Measurements from ENCODE around the gene ZNF695.
"Not testable (repeated sequence)": the region's sequence is repeated elsewhere in the genome, so short reads cannot be mapped to it uniquely, and the experiment has no call there.

ZNF695 gene

GRCh38 chr1:247007511-247008405 is at the start of gene ZNF695:
Gene ZNF695, minus strand, starts transcription at chr1:247008057. Its CDS starts 149 bp downstream, at chr1:247007908.
- no peak for DNase-seq (ENCODE audit: low read depth, low spot score)

- DNase-seq (ENCODE audit: low read depth, low spot score), result no peak
Observed at GRCh38 chr1:247056071-247056470, 48.2 kb upstream of the ZNF695 start.

GRCh38 chr1:247054992-247055415 is 47.1 kb upstream of the ZNF695 start:
- DNase-seq (ENCODE audit: low read depth, low spot score), result no peak

GRCh38 chr1:247047702-247048101 is 39.8 kb upstream of the ZNF695 start:
- no peak for DNase-seq (ENCODE audit: low read depth, low spot score)

GRCh38 chr1:247047260-247047659 is 39.4 kb upstream of the ZNF695 start:
- no peak for DNase-seq (ENCODE audit: low read depth, low spot score)

GRCh38 chr1:247043406-247043805 is 35.5 kb upstream of the ZNF695 start:
- no peak for DNase-seq (ENCODE audit: low read depth, low spot score)

- no peak for DNase-seq (ENCODE audit: low read depth, low spot score)
Observed at GRCh38 chr1:247037511-247038320, 29.9 kb upstream of the ZNF695 start.

- not testable (repeated sequence) for DNase-seq (ENCODE audit: low read depth, low spot score)
Observed at GRCh38 chr1:247032306-247032705, 24.4 kb upstream of the ZNF695 start.

GRCh38 chr1:247024658-247025057 is 16.8 kb upstream of the ZNF695 start:
- not testable (repeated sequence) for DNase-seq (ENCODE audit: low read depth, low spot score)

GRCh38 chr1:247013391-247013790 is 5.5 kb upstream of the ZNF695 start:
- no peak for DNase-seq (ENCODE audit: low read depth, low spot score)

- no peak for DNase-seq (ENCODE audit: low read depth, low spot score)
Observed at GRCh38 chr1:247008406-247008799, 546 bp upstream of the ZNF695 start.

GRCh38 chr1:247004081-247004480 is 3.8 kb downstream of the ZNF695 start:
- DNase-seq (ENCODE audit: low read depth, low spot score), result not testable (repeated sequence)

GRCh38 chr1:246989901-246990300 is 18.0 kb downstream of the ZNF695 start:
- DNase-seq (ENCODE audit: low read depth, low spot score), result no peak

GRCh38 chr1:246988316-246988715 is 19.5 kb downstream of the ZNF695 start:
- DNase-seq (ENCODE audit: low read depth, low spot score), result no peak

- DNase-seq (ENCODE audit: low read depth, low spot score), result no peak
Observed at GRCh38 chr1:246987083-246987690, 20.7 kb downstream of the ZNF695 start.

- no peak for DNase-seq (ENCODE audit: low read depth, low spot score)
Observed at GRCh38 chr1:246978785-246979184, 29.1 kb downstream of the ZNF695 start.

GRCh38 chr1:246978281-246978680 is 29.6 kb downstream of the ZNF695 start:
- DNase-seq (ENCODE audit: low read depth, low spot score), result no peak

GRCh38 chr1:246971969-246972368 is 35.9 kb downstream of the ZNF695 start:
- DNase-seq (ENCODE audit: low read depth, low spot score), result no peak

GRCh38 chr1:246971090-246971721 is 36.7 kb downstream of the ZNF695 start:
- no peak for DNase-seq (ENCODE audit: low read depth, low spot score)

- no peak for DNase-seq (ENCODE audit: low read depth, low spot score)
Observed at GRCh38 chr1:246969621-246970020, 38.2 kb downstream of the ZNF695 start.

- DNase-seq (ENCODE audit: low read depth, low spot score), result no peak
Observed at GRCh38 chr1:246966502-246966901, 41.4 kb downstream of the ZNF695 start.
